Upper lobe of left lung (tissue), 6 donors: Measurements from ENCODE around the gene TMEM40. TPM values are rescaled to one million over a fixed set of nuclear protein-coding genes. Genes with fewer than 3 reads are reported as not detected.

Experiments
- ATAC-seq, 2 donors: fragments of 200-7000 bp; cut with Tn5 transposase; one replicate each; pipeline ENCODE4 v1.9.1; 2022; ENCODE audit warnings: mild to moderate bottlenecking in 2 of 2, moderate library complexity in 2 of 2; ENCODE audit not compliant: low FRiP score in 2 of 2
- DNase-seq, 2 donors: peaks; one replicate each; pipeline ENCODE4 v3.0.0-alpha.2; 2019 to 2020
- H3K27ac ChIP-seq, 4 donors: fragments of 200-600 bp; sonication (generic); one replicate each; pipeline ENCODE4 v1.5.1; 2016 to 2019
- H3K27me3 ChIP-seq, 4 donors: fragments of 200-600 bp; sonication (generic); one replicate each; pipeline ENCODE4 v1.5.1; 2017 to 2019
- H3K36me3 ChIP-seq, 4 donors: fragments of 200-600 bp; sonication (generic); one replicate each; pipeline ENCODE4 v1.5.1; 2016 to 2019
- H3K4me1 ChIP-seq, 4 donors: fragments of 200-600 bp; sonication (generic); one replicate each; pipeline ENCODE4 v1.5.1; 2018 to 2019
- H3K4me3 ChIP-seq, 4 donors: fragments of 200-600 bp; sonication (generic); one replicate each; pipeline ENCODE4 v1.5.1; 2017 to 2019; ENCODE audit warnings: mild to moderate bottlenecking in 2 of 4, moderate library complexity in 1 of 4
- H3K9me3 ChIP-seq, 4 donors: fragments of 200-600 bp; sonication (generic); one replicate each; pipeline ENCODE4 v1.5.1; 2018 to 2019
- CTCF ChIP-seq, 6 experiments: fragments of 450-650 bp in 4 of 6; fragments of 200-600 bp in 2 of 6; sonication (generic) in 2 of 6; IDR thresholded peaks; one replicate each; pipeline ENCODE4 v1.5.1; 2016 to 2019; ENCODE audit warnings: antibody characterized with exemption in 6 of 6
- EP300 ChIP-seq, 4 donors: sonication (generic); formaldehyde crosslinking; IDR thresholded peaks; one replicate each; pipeline ENCODE4 v1.5.1; 2017; ENCODE audit warnings: antibody characterized with exemption in 4 of 4, control low read depth in 2 of 4
- POLR2A ChIP-seq, 4 donors: fragments of 450-650 bp; IDR thresholded peaks; one replicate each; pipeline ENCODE4 v1.5.1; 2016 to 2017; ENCODE audit warnings: antibody characterized with exemption in 4 of 4, mild to moderate bottlenecking in 2 of 4
- POLR2AphosphoS5 ChIP-seq, 2 donors: sonication (generic); formaldehyde crosslinking; IDR thresholded peaks; one replicate each; pipeline ENCODE4 v1.5.1; 2017; ENCODE audit warnings: antibody characterized with exemption in 2 of 2
- WGBS, 2 donors: methylation state at CpG; one replicate each; pipeline ENCODE4 v1.1.5; 2017 to 2018; 5-methylcytosine and 5-hydroxymethylcytosine counted together
- total RNA-seq, 6 donors: library from RNA; depleted of rRNA in 4 of 6; stranded (reverse); fragments of >200 nt in 4 of 6; gene quantifications; one replicate each; pipeline versions ENCODE4 v1.1.0 to v1.2.1, GENCODE V29; 2016 to 2021
- donor health status: DM: no; HTN: no; CAD: no; lungs with moderate emphysema.
- donor health status: DM: no; HTN: yes; CAD: no; lungs with severe emphysema.

Gene TMEM40
- total RNA-seq, 6 donors from 2014 or later = 0.30 to 5.3 (median 1.1) TPM

GRCh38 chr3:12775226-12775625 is 16.2 kb upstream of the TMEM40 start:
- no peak for DNase-seq
- no peaks in the 10 kb centered on the region for H3K9me3 ChIP-seq

GRCh38 chr3:12774619-12775018 is 15.6 kb upstream of the TMEM40 start:
- no peak for TF ChIP-seq POLR2A (IDR thresholded peaks at IDR 0.05)
- TF ChIP-seq CTCF (IDR thresholded peaks at IDR 0.05) = no peak
- no peak for TF ChIP-seq EP300 (IDR thresholded peaks at IDR 0.05)
- TF ChIP-seq POLR2AphosphoS5 (IDR thresholded peaks at IDR 0.05) = no peak
- Histone ChIP-seq H3K27ac (no peak overlapping the region), H3K9me3 (no peaks in the 10 kb centered on the region), H3K27me3 (no peaks in the 10 kb centered on the region), H3K4me3 (no peak overlapping the region), H3K36me3 (no peaks in the 10 kb centered on the region), H3K4me1 (no peaks in the 10 kb centered on the region)
- ATAC-seq (no peak), DNase-seq (no peak)
- WGBS, 2 donors = 71 to 81% methylated on average over 4 of the region's 4 CpGs

More at GRCh38 chr3:12775226-12775625, 16.2 kb upstream of the TMEM40 start:
- Histone ChIP-seq H3K27ac (no peak overlapping the region), H3K27me3 (no peaks in the 10 kb centered on the region), H3K4me3 (no peak overlapping the region), H3K4me1 (no peaks in the 10 kb centered on the region), H3K36me3 (no peaks in the 10 kb centered on the region)
- TF ChIP-seq EP300 (IDR thresholded peaks at IDR 0.05) = no peak
- no peak for TF ChIP-seq POLR2AphosphoS5 (IDR thresholded peaks at IDR 0.05)
- no peak for TF ChIP-seq POLR2A (IDR thresholded peaks at IDR 0.05)
- TF ChIP-seq CTCF (IDR thresholded peaks at IDR 0.05) = no peak
- no peak for ATAC-seq
- 20 to 71% methylated on average over 1 of the region's 1 CpG for WGBS, 2 donors

GRCh38 chr3:12773710-12774086 is 14.6 kb upstream of the TMEM40 start:
- DNase-seq = no peak
- 100% methylated on average over 1 of the region's 1 CpG for WGBS, 2 donors
- Histone ChIP-seq H3K27ac (no peak overlapping the region), H3K4me3 (no peak overlapping the region), H3K27me3 (no peaks in the 10 kb centered on the region), H3K36me3 (no peaks in the 10 kb centered on the region), H3K4me1 (no peaks in the 10 kb centered on the region), H3K9me3 (no peaks in the 10 kb centered on the region)
- ATAC-seq = no peak
- TF ChIP-seq EP300 (IDR thresholded peaks at IDR 0.05) (no peak), POLR2A (IDR thresholded peaks at IDR 0.05) (no peak), CTCF (IDR thresholded peaks at IDR 0.05) (no peak)

GRCh38 chr3:12773030-12773709 is 14.1 kb upstream of the TMEM40 start:
- no peak for ATAC-seq
- no peaks in the 10 kb centered on the region for H3K9me3 ChIP-seq
- DNase-seq = no peak
- TF ChIP-seq EP300 (IDR thresholded peaks at IDR 0.05) (no peak), POLR2A (IDR thresholded peaks at IDR 0.05) (no peak), POLR2AphosphoS5 (IDR thresholded peaks at IDR 0.05) (no peak), CTCF (IDR thresholded peaks at IDR 0.05) (no peak)
- H3K27ac ChIP-seq = no peak overlapping the region
- no peak overlapping the region for H3K4me3 ChIP-seq
- no peaks in the 10 kb centered on the region for H3K4me1 ChIP-seq
- no peaks in the 10 kb centered on the region for H3K36me3 ChIP-seq
- H3K27me3 ChIP-seq = no peaks in the 10 kb centered on the region
- 43 to 60% methylated on average over 2 of the region's 2 CpGs for WGBS, 2 donors

GRCh38 chr3:12772462-12772861 is 13.4 kb upstream of the TMEM40 start:
- no peak overlapping the region for H3K4me3 ChIP-seq
- TF ChIP-seq EP300 (IDR thresholded peaks at IDR 0.05) (no peak), POLR2A (IDR thresholded peaks at IDR 0.05) (no peak), CTCF (IDR thresholded peaks at IDR 0.05) (no peak), POLR2AphosphoS5 (IDR thresholded peaks at IDR 0.05) (no peak)
- H3K27me3 ChIP-seq = no peaks in the 10 kb centered on the region
- no peak overlapping the region for H3K27ac ChIP-seq
- no peaks in the 10 kb centered on the region for H3K9me3 ChIP-seq
- WGBS, 2 donors = 76 to 77% methylated on average over 5 of the region's 5 CpGs
- ATAC-seq (no peak), DNase-seq (no peak)
- H3K4me1 ChIP-seq = no peaks in the 10 kb centered on the region
- H3K36me3 ChIP-seq = no peaks in the 10 kb centered on the region
